ENCODE results near the gene EFS.

DNA sequence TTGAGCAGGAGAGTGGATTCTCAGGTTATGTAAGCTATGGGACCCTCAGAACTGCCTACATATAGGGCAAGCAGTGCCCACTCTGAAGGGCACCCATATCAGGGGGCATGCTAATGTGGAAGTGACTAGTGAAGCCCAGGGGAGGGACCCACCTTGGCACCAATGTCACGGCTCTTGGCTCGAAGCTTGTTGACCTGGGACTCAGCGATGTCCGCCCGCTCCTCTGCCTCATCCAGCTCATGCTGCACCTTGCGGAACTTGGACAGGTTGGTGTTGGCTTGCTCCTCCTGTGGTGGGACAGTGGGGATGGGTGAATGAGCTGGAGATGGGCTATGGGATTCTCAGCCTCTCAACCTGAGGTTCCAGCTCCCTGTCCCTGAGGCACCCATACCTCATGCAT lies 17.3 kb upstream of the EFS start:
- TF ChIP-seq, protein P1, sequence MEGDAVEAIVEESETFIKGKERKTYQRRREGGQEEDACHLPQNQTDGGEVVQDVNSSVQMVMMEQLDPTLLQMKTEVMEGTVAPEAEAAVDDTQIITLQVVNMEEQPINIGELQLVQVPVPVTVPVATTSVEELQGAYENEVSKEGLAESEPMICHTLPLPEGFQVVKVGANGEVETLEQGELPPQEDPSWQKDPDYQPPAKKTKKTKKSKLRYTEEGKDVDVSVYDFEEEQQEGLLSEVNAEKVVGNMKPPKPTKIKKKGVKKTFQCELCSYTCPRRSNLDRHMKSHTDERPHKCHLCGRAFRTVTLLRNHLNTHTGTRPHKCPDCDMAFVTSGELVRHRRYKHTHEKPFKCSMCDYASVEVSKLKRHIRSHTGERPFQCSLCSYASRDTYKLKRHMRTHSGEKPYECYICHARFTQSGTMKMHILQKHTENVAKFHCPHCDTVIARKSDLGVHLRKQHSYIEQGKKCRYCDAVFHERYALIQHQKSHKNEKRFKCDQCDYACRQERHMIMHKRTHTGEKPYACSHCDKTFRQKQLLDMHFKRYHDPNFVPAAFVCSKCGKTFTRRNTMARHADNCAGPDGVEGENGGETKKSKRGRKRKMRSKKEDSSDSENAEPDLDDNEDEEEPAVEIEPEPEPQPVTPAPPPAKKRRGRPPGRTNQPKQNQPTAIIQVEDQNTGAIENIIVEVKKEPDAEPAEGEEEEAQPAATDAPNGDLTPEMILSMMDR (conservative IDR thresholded peaks at IDR 0.05; ENCODE audit: low read depth, low read length): no peak
- TF ChIP-seq EZH2phosphoT487 (IDR thresholded peaks at IDR 0.05; ENCODE audit: borderline replicate concordance, low read length): no peak
- TF ChIP-seq EZH2 (IDR thresholded peaks at IDR 0.05; ENCODE audit: low read length, unreplicated experiment): no peak
